Right atrium auricular region (tissue), 2 donors: Measurements from ENCODE around the gene GARNL3. TPM values are rescaled to one million over a fixed set of nuclear protein-coding genes. Genes with fewer than 3 reads are reported as not detected.

Source experiments
- DNase-seq: peaks from one replicate; pipeline ENCODE4 v3.0.0-alpha.2; 2019; ENCODE audit warnings: low spot score
- H3K27ac ChIP-seq, 2 donors: fragments of 200-600 bp; sonication (generic); 1 replicate in 1 of 2; 2 replicates in 1 of 2; pipeline ENCODE4 v1.5.1; 2016 to 2019
- H3K27me3 ChIP-seq, 2 donors: fragments of 200-600 bp; sonication (generic); one replicate each; pipeline versions ENCODE4 v1.5.1 to v1.6.0; 2017 to 2019
- H3K36me3 ChIP-seq: fragments of 200-600 bp; sonication (generic); one replicate; pipeline ENCODE4 v1.5.1; 2016
- H3K4me1 ChIP-seq, 2 donors: fragments of 200-600 bp; sonication (generic); one replicate each; pipeline versions ENCODE4 v1.5.1 to v1.6.0; 2017 to 2019
- H3K4me3 ChIP-seq, 2 donors: fragments of 200-600 bp; sonication (generic); 1 replicate in 1 of 2; 2 replicates in 1 of 2; pipeline ENCODE4 v1.5.1; 2017 to 2019; ENCODE audit warnings: mild to moderate bottlenecking in 1 of 2, moderate library complexity in 1 of 2
- H3K9me3 ChIP-seq, 2 donors: fragments of 200-600 bp; sonication (generic); one replicate each; pipeline ENCODE4 v1.5.1; 2019
- total RNA-seq, 2 donors: library from RNA; depleted of rRNA; stranded (reverse); fragments of >200 nt; gene quantifications; one replicate each; pipeline ENCODE4 v1.1.0, GENCODE V29; 2016
- TF ChIP-seq, protein P1 (sequence below), 2 donors: fragments of 200-600 bp; sonication (generic); IDR thresholded peaks; one replicate each; pipeline ENCODE4 v1.5.1; 2019; ENCODE audit warnings: antibody characterized with exemption in 2 of 2

GARNL3 gene
- total RNA-seq, 2 donors from 2014 or later, result 8.9 to 17.7 TPM

DNA sequence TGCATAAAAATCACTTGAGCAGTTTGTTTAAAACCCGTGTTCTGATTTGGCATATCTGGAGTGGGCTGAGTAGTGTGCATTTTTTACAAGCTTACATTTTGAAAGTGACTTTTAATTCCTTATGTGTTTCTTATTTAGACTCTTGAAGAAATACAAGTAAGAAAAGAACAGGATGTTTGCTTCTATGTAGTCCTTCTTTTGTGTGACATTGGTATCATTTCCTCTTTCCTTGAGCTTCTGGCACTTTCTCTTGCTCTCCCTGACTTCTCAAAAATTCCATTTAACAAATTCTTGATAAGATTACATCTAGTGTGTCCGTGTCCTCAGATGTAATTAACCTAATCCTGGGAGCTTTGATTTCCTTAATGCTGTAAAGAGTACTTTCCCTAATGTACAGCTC is 12.5 kb downstream of the GARNL3 start:
- H3K4me3 ChIP-seq, result no peak overlapping the region
- no peaks in the 10 kb centered on the region for H3K27me3 ChIP-seq
- H3K36me3 ChIP-seq, result no peaks in the 10 kb centered on the region
- TF ChIP-seq, protein P1, sequence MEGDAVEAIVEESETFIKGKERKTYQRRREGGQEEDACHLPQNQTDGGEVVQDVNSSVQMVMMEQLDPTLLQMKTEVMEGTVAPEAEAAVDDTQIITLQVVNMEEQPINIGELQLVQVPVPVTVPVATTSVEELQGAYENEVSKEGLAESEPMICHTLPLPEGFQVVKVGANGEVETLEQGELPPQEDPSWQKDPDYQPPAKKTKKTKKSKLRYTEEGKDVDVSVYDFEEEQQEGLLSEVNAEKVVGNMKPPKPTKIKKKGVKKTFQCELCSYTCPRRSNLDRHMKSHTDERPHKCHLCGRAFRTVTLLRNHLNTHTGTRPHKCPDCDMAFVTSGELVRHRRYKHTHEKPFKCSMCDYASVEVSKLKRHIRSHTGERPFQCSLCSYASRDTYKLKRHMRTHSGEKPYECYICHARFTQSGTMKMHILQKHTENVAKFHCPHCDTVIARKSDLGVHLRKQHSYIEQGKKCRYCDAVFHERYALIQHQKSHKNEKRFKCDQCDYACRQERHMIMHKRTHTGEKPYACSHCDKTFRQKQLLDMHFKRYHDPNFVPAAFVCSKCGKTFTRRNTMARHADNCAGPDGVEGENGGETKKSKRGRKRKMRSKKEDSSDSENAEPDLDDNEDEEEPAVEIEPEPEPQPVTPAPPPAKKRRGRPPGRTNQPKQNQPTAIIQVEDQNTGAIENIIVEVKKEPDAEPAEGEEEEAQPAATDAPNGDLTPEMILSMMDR (IDR thresholded peaks at IDR 0.05), result no peak
- DNase-seq, result no peak
- H3K27ac ChIP-seq, result peak overlapping the region in 1 of 2 donors; percentile 22
- H3K4me1 ChIP-seq, result peaks cover 0 to 33% of the 10 kb centered on the region in 2 donors
- H3K9me3 ChIP-seq, result no peaks in the 10 kb centered on the region

DNA sequence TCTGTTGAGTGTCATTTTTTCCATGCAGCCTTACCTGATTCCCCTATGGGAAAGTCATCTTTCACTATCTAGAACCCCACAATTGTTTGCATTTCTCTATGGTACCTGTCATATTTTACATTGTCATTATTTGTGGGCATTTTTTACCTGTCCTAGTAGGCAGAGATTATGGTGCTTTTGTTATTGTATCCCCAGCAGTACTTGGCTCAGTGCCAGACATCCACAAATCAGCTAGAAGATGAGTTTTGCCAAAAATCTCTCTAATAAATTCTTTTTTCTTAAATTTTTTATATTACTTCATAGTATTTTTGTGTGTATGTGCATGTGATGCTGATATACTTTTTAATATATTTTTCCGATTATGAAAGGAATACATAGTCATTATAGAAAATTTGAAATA is 13.2 kb downstream of the GARNL3 start:
- Histone ChIP-seq H3K4me3 (no peak overlapping the region), H3K27me3 (no peaks in the 10 kb centered on the region), H3K27ac (no peak overlapping the region)

DNA sequence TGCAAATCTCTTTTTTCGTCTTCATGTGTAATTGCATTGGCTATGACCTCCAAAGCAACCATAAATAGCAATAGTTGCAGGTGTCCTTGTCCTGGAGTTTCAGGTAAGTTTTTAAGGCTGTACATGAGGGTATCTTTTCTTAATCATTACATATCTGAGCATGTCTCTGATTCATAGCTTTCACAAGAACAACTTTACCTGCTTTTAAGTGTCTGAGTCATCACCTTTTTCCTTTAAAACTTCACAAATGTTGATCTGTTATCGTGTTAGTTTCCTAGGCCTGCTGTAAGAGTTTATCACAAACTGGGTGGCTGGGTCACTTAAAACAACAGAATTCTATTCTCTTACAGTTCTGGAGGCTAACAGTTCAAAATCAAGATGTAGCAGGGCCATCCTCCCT is 13.8 kb downstream of the GARNL3 start:
- Histone ChIP-seq H3K4me1 (peaks cover 0 to 43% of the 10 kb centered on the region in 2 donors), H3K4me3 (no peak overlapping the region), H3K36me3 (no peaks in the 10 kb centered on the region), H3K27ac (no peak overlapping the region), H3K27me3 (no peaks in the 10 kb centered on the region), H3K9me3 (no peaks in the 10 kb centered on the region)
- DNase-seq, result no peak
- TF ChIP-seq, protein P1 (IDR thresholded peaks at IDR 0.05), result no peak

More for the DNA sequence above, 13.2 kb downstream of the GARNL3 start:
- TF ChIP-seq, protein P1 (IDR thresholded peaks at IDR 0.05), result no peak
- no peaks in the 10 kb centered on the region for H3K9me3 ChIP-seq
- DNase-seq, result no peak
- no peaks in the 10 kb centered on the region for H3K36me3 ChIP-seq
- H3K4me1 ChIP-seq, result peaks cover 0 to 37% of the 10 kb centered on the region in 2 donors

DNA sequence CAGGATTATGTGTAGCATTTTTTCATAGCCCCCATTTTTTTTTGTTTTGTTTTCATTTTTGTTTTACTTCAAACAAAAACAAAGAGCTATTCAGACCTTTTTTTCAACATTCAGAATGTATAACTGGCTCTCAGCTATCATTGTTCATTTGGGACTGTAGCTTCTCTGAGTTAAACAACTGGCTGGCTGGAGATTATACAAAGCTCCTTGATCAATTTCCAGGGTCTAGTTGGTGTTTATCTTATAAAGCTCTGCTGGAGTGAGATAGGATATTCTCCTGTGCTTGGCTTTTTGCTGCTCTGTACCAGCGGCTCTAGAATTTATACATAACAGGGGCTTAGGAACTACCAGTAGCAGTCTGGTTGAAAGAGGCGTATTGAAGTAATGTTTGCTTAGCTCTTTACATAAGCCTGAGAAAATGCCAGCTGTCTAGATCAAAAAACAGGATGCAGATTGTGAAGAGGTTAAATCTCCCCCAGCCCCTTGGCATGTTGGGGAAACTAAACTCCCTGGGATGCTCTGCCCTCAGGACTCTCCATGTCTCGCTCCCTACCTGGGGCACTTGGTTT is 15.2 kb downstream of the GARNL3 start:
- TF ChIP-seq, protein P1 (IDR thresholded peaks at IDR 0.05), result no peak
- peaks cover 0 to 44% of the 10 kb centered on the region in 2 donors for H3K4me1 ChIP-seq
- no peak for DNase-seq

DNA sequence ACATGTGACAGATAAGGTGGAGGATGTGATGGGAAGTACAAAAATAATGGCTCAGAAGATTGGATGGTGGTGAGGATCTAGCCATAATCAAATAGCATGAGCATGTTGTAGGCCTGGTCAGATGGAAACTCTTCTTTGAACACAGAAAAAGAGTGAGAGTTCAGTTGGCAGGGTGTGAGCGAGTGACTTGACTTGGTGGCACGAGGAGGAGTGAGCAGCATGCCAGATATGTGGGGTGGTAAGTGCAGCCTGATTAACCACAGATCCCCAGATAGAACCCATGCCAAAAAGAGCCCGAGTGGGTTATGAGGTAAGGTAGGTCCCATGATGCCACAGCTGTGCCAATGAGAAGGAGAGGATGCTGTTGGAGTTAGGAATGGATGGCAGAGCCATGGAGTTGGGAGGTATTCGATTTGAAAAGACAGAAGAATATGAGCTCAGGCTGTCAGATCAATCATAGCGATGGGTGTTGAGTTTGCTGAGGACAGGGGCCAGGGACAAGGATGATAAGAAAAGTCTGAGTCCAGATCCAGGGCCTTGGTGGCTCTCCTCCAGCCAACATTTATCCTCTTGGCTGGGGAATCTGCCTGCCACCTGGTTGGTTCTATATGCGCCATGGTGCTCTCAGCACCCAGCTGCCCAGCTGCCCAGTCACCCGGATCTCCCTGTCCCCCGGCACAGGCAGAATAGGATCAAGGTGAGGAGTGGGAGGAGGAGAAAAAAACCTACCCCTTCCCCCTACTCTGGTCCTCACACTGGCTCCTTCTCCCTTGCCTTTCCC is 16.5 kb downstream of the GARNL3 start:
- no peaks in the 10 kb centered on the region for H3K27me3 ChIP-seq
- no peaks in the 10 kb centered on the region for H3K36me3 ChIP-seq
- no peak for DNase-seq
- H3K9me3 ChIP-seq, result no peaks in the 10 kb centered on the region
- no peak overlapping the region for H3K4me3 ChIP-seq
- H3K27ac ChIP-seq, result peak overlapping the region; percentile 49 to 76
- H3K4me1 ChIP-seq, result peaks cover 0 to 44% of the 10 kb centered on the region in 2 donors
- TF ChIP-seq, protein P1 (IDR thresholded peaks at IDR 0.05), result no peak

More for the DNA sequence above, 15.2 kb downstream of the GARNL3 start:
- H3K9me3 ChIP-seq, result no peaks in the 10 kb centered on the region
- H3K27me3 ChIP-seq, result no peaks in the 10 kb centered on the region
- peak overlapping the region; percentile 49 to 76 for H3K27ac ChIP-seq
- no peak overlapping the region for H3K4me3 ChIP-seq
- no peaks in the 10 kb centered on the region for H3K36me3 ChIP-seq
